ENCODE measurements around the gene SLC38A8.
A peak's percentile ranks its signal among the peaks of the same experiment; 100 is the strongest.

The SLC38A8 gene

DNA sequence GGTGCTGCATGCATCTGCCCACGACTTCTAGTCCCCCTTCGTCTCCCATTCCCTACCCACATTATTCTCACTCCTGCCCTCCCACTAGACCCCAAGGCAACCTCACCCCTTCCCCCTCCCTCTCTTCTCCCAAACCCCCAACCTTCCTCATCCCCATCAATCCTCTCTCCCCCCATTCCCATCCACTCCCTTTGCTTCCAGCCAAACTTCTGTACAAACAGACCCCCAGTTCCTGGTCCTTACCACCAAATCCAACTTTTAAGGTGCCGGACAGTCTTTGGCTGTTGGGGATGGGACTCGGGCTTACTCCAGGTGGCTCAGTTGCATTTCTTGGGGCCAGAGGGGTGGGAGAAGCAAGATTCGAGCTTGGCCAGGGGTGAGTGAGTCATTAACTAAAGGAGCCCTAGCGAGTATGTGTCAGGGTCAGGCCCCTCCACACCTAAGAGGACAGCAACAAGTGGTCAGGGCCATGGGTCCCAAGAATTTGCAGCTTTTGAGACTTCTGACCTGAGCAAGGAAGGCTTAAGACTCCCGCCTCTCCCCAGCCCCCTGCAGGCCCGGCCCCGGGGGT is at the start of gene SLC38A8:
Gene SLC38A8, minus strand, starts transcription at position 488 of the 571 bp plus-strand sequence. CDS start 638 bp downstream, outside the sequence.
- DNase-seq, result no peak

DNA sequence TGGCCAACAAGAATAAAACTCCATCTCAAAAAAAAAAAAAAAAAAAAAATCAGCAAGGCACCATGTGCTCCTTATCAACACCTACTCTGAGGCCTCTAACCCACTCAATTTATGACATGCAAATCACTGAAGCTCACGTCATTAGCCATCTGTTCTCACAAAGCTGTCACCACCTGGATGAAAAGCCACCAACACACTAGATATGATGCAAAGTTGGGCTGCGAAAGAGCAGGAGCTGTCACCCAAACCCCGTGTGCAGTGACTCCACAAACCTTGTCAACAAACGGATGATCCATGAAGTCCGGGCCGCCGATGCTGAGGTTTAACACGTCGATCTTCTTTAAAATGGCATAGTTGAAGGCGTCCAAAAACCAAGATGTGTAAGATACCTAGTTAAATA is 48.9 kb upstream of the SLC38A8 start:
- DNase-seq, result no peak

GRCh38 chr16:84090211-84090610 is 47.6 kb upstream of the SLC38A8 start:
- no peak for DNase-seq

- DNase-seq, result no peak
These were observed 46.2 kb upstream of the SLC38A8 start for GRCh38 chr16:84088695-84089395.

DNA sequence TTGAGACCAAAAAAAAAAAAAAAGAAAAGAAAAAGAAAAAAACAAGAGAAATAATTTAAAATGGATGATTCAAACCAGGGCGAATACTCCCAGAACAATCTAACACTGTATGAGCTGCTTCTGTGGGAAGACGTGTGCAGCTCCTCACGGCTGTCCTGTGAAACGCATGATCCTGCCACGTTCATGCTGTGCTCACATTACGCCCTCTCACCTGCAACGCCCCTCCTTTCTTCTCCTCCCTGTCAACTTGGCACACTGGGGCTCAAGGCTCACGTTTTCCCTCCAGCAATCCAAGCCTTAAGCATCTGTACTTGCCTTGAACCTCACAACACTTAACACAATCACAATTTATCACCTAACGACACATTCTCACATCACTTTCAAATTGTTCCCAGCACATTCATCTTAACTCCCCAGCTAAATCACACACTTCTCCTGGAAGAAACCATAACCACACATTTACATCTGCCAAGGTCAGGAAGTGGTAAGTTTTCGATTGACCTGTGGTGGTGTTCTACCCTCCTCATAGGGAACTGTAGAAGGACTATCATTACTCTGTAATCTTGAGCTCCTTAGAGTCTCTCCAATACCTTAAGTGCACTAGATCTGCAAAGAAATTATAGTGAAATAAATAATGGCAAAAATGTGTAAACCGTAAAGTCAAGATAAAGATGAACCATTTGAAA is 45.0 kb upstream of the SLC38A8 start:
- no peak for DNase-seq

GRCh38 chr16:84087001-84087400 is 44.4 kb upstream of the SLC38A8 start:
- no peak for DNase-seq

DNA sequence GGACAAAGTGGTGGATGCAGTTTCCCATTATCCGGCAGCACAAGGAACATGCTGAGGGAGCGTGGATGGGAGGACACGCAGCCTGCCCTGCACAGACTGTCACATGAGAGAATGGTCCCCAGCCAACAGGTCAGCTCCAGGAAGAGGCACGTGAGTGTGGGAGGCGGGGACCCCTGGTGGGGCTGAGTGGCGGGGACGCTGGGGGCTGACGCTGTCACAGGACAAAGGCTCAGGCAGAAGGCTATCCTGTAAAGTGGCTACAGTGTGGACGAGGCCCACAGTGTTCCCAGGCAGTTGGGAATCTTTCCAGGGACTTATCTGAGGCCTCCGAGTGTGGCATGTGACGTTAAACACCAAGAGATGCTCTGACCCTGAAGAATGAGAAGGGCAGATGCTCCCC is 43.7 kb upstream of the SLC38A8 start:
- DNase-seq, result no peak

DNA sequence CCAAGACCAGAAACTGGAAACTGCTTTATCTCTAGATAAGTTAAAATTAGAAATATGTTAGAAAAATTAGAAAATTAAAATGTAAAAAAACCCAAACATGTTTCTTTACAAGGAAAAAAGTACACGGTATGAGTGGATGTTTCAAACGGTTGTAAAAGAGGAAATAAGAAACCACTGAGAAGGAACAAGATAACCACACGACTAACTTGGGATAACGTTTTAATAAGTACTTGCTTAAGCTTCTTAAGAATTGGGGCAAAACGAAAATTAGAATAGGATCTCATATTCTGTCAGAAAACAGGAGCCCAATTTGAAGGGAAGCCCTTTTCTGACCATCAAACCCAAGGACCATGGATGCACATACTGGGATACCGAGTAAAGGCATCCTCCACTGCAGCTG is 43.2 kb upstream of the SLC38A8 start:
- peak in 1 of 2 donors; percentile 53 for DNase-seq

DNA sequence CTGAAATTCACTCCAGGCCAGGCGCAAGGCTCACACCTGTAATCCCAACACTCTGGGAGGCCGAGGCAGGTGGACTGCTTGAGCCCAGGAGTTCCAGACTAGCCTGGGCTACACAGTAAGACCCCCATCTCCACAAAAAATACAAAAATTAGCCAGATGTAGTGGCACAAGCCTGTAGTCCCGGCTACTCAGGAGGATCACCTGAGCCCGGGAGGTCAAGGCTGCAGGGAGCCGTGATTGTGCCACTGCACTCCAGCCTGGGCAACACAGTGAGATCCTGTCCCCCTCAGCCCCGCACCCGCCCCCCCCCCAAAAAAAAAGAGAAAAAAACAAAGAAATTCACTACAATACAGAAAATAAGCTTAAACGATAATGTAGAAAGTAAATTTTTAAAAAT is 42.7 kb upstream of the SLC38A8 start:
- no peak for DNase-seq

DNA sequence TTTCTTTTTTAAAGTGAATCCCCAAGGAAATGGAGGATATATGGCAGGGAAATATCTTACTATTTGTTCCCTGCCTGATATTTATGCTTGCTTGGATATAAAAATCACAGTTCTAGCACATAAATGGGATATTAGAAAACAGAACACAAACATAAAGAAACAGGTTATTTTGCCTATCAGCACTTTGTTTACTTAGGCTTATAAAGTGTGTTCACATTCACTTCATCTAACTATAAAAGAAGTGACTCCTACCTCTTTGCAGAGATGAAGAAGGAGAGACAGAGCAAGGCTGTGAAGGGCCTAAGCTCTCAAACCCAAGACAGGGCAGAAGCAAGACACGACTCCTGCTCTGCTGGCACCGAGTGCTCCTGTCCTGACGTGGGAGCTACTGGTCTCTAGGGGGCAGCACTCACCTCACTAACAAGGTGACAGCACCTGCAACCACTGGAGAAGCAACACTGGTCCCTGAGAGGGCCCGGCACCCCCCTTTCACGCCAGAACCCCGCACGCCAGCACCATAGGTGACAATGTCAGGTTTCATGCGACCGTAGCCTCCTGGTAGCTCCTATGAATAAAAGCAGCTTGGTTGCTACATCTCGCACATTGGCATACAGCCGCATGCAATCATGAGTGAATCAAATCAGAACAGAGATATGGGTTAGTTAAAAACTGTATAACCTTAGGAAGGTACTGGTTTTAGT is 42.1 kb upstream of the SLC38A8 start:
- peak in 1 of 2 donors; percentile 13 for DNase-seq

GRCh38 chr16:84082835-84083569 is 40.4 kb upstream of the SLC38A8 start:
- DNase-seq, result no peak

DNA sequence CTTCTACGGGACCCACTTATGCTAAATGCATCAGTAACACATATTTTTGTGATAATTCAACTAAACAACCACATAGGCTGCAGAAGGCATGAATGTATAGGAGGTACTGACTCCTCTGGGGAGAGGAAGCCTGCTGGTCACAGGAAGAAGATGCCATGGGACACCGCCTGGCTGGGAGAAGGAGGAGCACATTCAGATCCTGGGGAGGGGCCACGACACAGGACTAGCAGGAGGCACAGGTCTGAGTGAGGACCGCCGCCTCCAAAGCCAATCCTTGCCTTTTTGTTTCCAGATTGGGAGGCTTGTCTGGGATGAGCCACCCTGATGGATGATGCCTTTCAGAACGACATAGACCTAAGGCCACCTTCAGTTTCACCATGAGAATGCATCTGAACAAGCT is 39.5 kb upstream of the SLC38A8 start:
- no peak for DNase-seq

GRCh38 chr16:84081446-84081989 is 38.9 kb upstream of the SLC38A8 start:
- no peak for DNase-seq

DNA sequence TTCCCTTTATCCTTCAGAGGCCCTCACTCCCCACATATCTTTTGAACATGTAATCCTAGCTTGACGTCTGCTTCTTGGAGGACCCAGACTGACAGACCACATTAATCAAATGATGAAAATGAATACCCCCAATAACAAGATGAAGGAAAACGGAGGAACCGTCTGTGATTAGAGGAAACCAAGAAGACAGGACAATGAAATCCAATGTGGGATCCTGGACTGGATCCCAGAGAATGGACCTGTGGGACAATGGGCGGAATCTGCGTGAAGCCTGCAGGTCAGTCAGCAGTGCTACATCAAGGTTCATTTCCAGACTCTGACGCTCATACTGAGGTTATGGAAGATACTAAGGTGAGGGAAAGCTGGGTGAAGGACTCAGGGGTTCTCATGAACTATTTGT is 38.2 kb upstream of the SLC38A8 start:
- no peak for DNase-seq

- no peak for DNase-seq
These were observed 37.8 kb upstream of the SLC38A8 start for GRCh38 chr16:84080378-84080777.

GRCh38 chr16:84079664-84080063 is 37.1 kb upstream of the SLC38A8 start:
- DNase-seq, result no peak

DNA sequence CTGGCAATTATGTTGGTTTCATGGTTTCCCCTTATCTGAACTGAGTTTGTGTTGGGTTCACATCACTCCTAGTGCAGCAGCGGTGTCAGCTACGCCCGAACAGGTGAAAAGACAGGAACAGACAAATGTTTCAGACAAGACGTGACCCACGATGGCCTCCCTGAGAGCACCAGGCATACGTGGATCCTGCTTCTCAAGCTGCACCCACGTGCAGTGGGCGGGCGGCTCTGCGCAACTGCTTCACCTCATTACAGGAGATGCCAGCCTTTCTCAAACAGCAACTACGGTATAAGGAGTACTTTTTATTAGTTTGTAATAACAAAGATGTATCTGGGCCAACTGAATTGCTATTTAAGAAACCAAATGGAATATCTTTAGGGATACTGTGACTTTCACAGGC is 32.8 kb upstream of the SLC38A8 start:
- DNase-seq, result no peak

DNA sequence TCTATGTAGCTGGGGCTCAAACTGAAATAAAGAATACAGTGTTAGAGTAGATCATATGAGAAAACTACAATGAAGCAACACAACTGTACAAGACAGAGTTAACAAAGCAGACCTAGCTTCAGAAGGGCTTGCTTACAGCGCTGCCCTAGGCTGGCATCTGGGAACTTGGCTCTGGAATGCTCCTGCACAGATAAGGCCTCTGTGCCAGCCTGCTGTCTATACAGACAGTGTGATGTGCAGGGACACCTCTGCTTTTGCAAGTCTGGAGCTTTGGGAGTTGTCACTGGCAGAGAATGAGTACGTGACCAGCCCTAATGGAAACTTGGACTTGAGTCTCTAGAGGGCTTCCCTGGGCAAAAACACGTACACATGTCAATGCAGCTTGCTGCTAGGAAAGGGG is 32.1 kb upstream of the SLC38A8 start:
- no peak for DNase-seq

DNA sequence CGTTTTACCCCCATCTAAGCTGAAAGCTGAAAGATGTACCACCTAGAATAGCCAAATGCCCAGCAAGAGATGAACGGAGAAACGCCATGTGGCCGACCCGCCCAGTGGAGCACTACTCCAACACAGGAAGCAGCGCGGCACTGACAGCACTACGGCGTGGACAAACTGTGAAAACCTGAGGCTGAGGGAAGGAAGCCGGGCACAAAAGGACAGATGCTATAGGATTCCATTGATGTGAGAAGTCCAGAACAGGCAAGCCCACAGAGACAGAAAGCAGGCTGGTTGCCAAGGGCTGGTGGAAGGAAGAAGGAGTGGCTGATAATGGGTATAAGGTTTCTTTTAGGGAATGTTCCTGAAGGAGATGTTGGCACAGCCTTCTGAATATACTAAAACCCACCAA is 29.4 kb upstream of the SLC38A8 start:
- no peak for DNase-seq

GRCh38 chr16:84071121-84071520 is 28.5 kb upstream of the SLC38A8 start:
- DNase-seq, result no peak

- DNase-seq, result no peak
These were observed 26.9 kb upstream of the SLC38A8 start for GRCh38 chr16:84069540-84069939.

GRCh38 chr16:84068783-84069462 is 26.3 kb upstream of the SLC38A8 start:
- no peak for DNase-seq

Measured in bone marrow (tissue), 2 donors.